ENCODE measurements around the gene TBC1D9B. TPM values are rescaled to one million over a fixed set of nuclear protein-coding genes. Genes with fewer than 3 reads are reported as not detected.

The TBC1D9B gene
- total RNA-seq, 4 donors from 2014 or later: 58.8 to 2,513 (median 108) TPM

DNA sequence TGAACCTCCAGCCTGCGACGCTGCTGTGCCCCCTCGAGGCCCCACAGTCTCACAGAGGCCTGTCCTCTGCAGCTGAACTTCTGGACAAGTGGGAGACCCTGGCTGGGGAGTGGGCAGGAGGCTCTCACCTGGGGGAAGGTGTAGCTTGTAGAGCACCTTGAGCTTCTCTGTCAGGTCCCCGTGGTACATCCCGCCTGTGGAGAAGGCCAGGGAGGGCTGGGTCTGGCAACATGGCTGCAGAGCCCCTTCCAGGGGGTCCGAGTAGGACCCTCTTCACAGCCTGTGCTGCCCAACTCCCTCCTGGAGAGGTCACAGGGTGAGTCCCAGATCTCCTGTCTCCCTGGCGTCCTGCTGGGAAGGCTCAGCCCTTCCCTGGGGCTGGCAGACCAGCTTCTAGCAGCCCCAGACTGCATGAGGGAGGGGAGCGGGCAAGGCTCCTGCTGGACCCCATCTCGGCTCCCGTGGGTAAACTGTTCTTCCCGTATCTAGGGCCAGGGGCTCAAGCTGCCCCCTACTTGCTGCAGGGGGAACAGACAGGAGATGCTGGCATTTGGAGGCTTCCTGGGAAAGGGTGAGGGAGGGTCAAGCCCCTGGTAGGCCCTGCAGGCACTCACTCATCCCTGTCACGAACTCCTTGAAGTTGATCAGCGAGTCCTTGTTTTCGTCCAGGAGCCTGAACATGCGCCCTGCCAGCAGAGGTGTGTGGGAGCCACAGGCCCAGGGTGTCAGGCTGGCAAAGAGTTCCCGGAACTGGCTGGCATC lies 37.9 kb downstream of the TBC1D9B start:
- Histone ChIP-seq H3K27ac (no peak overlapping the region), H3K4me1 (no peaks in the 10 kb centered on the region), H3K36me3 (no peaks in the 10 kb centered on the region), H3K27me3 (no peaks in the 10 kb centered on the region), H3K4me3 (no peak overlapping the region), H3K9me3 (no peaks in the 10 kb centered on the region)
- no peak for TF ChIP-seq POLR2A (IDR thresholded peaks at IDR 0.05)
- no peak for TF ChIP-seq CTCF (IDR thresholded peaks at IDR 0.05)
- intact Hi-C loops (cut with DNase I; ENCODE audit: low total_unique reads): no loop called here
- DNase-seq: no peak

GRCh38 chr5:179869101-179869500 lies 38.6 kb downstream of the TBC1D9B start:
- no peak for TF ChIP-seq CTCF (IDR thresholded peaks at IDR 0.05)
- no peak for DNase-seq
- Histone ChIP-seq H3K27me3 (no peaks in the 10 kb centered on the region), H3K4me3 (no peak overlapping the region), H3K9me3 (no peaks in the 10 kb centered on the region), H3K27ac (no peak overlapping the region), H3K4me1 (no peaks in the 10 kb centered on the region), H3K36me3 (no peaks in the 10 kb centered on the region)
- intact Hi-C loops (cut with DNase I; ENCODE audit: low total_unique reads): no loop called here

DNA sequence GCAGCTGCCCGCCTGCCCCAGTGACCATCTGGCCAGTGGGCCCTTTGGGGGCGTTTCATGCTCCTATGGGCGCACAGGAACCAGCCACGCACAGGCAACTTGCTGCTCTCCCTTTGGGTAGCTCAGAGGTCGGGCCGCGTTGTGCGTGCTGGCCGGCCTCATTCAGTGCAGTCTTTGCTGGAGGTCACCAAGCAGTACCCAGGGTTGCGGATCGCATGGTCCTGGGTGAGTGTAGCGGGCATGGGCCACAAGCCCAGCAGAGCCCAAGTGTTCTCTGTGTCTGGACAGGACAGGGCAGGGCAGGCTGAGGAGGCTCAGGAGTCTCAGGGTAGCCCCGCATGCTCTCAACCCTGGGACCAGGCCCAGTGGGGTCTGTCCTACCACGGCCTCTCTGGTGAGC lies 39.2 kb downstream of the TBC1D9B start:
- Histone ChIP-seq H3K4me3 (no peak overlapping the region), H3K27ac (no peak overlapping the region), H3K9me3 (no peaks in the 10 kb centered on the region), H3K36me3 (no peaks in the 10 kb centered on the region), H3K27me3 (no peaks in the 10 kb centered on the region), H3K4me1 (no peaks in the 10 kb centered on the region)
- no peak for TF ChIP-seq CTCF (IDR thresholded peaks at IDR 0.05)
- no peak for TF ChIP-seq POLR2A (IDR thresholded peaks at IDR 0.05)
- DNase-seq: no peak
- intact Hi-C loops (cut with DNase I; ENCODE audit: low total_unique reads): no loop called here

DNA sequence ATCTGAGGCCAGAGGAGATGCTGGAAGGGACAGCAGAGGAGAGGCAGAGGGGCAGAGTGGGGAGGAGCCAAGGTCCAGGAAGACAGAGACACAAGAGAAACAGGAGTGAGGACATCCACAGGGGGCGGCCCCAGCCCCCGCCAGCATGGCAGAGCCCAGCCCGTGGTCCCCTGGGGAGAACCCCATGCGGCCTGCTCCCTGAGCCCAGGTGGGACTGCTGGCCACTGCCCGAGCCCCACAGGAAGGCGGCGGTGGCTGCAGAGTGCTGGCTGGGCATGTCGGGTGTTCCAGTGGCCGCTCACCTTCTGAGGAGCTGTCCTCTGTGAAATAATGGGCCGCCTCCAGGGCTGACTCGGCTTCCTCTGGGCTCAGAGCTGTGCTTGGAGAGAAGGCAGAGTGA lies 40.2 kb downstream of the TBC1D9B start:
- H3K36me3 ChIP-seq: no peaks in the 10 kb centered on the region
- no peak for DNase-seq
- no peak overlapping the region for H3K4me3 ChIP-seq
- H3K27ac ChIP-seq: no peak overlapping the region
- H3K9me3 ChIP-seq: no peaks in the 10 kb centered on the region
- H3K4me1 ChIP-seq: no peaks in the 10 kb centered on the region
- no peaks in the 10 kb centered on the region for H3K27me3 ChIP-seq
- TF ChIP-seq POLR2A (IDR thresholded peaks at IDR 0.05) (no peak), CTCF (IDR thresholded peaks at IDR 0.05) (no peak)
- intact Hi-C loops (cut with DNase I; ENCODE audit: low total_unique reads): no loop called here

DNA sequence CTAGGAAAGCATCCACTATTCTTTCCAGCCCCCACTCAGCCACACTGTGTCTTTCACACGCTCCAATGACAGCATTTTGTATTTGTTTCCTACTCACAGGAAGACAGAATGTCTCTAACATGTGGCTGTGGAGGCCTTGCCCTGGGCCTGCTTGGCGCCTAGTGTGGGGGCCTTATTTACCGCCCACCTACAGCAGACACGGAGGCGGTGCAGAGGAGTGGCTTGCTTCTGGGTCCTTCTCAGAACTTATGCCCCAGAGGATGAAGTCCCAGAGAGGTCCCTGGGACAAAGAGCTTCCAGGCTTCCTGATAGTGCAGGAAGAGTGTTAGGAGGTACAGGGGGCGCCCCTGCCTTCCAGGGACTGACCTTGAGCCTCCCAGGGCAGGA lies 40.6 kb downstream of the TBC1D9B start:
- Histone ChIP-seq H3K36me3 (no peaks in the 10 kb centered on the region), H3K4me3 (no peak overlapping the region), H3K27ac (no peak overlapping the region), H3K27me3 (no peaks in the 10 kb centered on the region), H3K4me1 (no peaks in the 10 kb centered on the region), H3K9me3 (no peaks in the 10 kb centered on the region)
- intact Hi-C loops (cut with DNase I; ENCODE audit: low total_unique reads): no loop called here
- no peak for DNase-seq
- TF ChIP-seq POLR2A (IDR thresholded peaks at IDR 0.05): no peak
- TF ChIP-seq CTCF (IDR thresholded peaks at IDR 0.05): no peak

Measured in uterus (tissue), 4 donors.